DND-41 (cell line): ENCODE measurements around the gene ZNF22.
A peak's percentile ranks its signal among the peaks of the same experiment; 100 is the strongest.

Experiments
- CTCF ChIP-seq: IDR thresholded peaks from 2 replicates; pipeline ENCODE4 v1.5.1; 2012; ENCODE audit warnings: borderline replicate concordance, low read length, moderate library complexity, mild to moderate bottlenecking; ENCODE audit not compliant: poor library complexity, severe bottlenecking; ENCODE audit errors: extremely low read depth
- EZH2 ChIP-seq: IDR thresholded peaks from 3 replicates; pipeline ENCODE4 v1.6.1; 2012; ENCODE audit warnings: borderline replicate concordance, low read depth, mild to moderate bottlenecking, moderate library complexity, low read length, inconsistent platforms; ENCODE audit not compliant: severe bottlenecking

- TF ChIP-seq EZH2 (no peak), CTCF (peak; percentile 10)
Observed at GRCh38 chr10:44975431-44976331, 25.0 kb upstream of the ZNF22 start.
